Thyroid gland (tissue), 4 donors: ENCODE data around the gene YARS1.

Experiments
- CTCF ChIP-seq, 6 experiments: fragments of 200-600 bp in 3 of 6; fragments of 450-650 bp in 3 of 6; sonication (generic) in 3 of 6; IDR thresholded peaks; one replicate each; pipeline ENCODE4 v1.5.1; 2016 to 2019; ENCODE audit warnings: antibody characterized with exemption in 6 of 6, mild to moderate bottlenecking in 2 of 6, inconsistent platforms in 1 of 6, moderate library complexity in 1 of 6
- POLR2A ChIP-seq, 2 donors: fragments of 450-650 bp; IDR thresholded peaks; one replicate each; pipeline ENCODE4 v1.6.1; 2017; ENCODE audit warnings: antibody characterized with exemption in 2 of 2, mild to moderate bottlenecking in 2 of 2, moderate library complexity in 1 of 2

GRCh38 chr1:32811917-32812316 lies 5.2 kb downstream of the YARS1 start:
- no peak for TF ChIP-seq CTCF (IDR thresholded peaks at IDR 0.05)
- no peak for TF ChIP-seq POLR2A (IDR thresholded peaks at IDR 0.05)
